Activated CD8-positive, alpha-beta T cell treated with anti-CD3 and anti-CD28 coated beads, Interleukin-2, amount 10 ng/mL, durations not matched to agents 7 days and 5 days (primary cell): ENCODE measurements around the gene S100A8. TPM values are rescaled to one million over a fixed set of nuclear protein-coding genes. Genes with fewer than 3 reads are reported as not detected.

Experiments
- ATAC-seq: fragments of 150-1000 bp; cut with Tn5 transposase; one replicate; pipeline ENCODE4 v1.10.0; 2021; ENCODE audit warnings: moderate library complexity
- CTCF ChIA-PET: fragments of 350-600 bp; sonication (Branson Sonifier 250); formaldehyde crosslinking; loops from one replicate; lab custom pipeline; 2021; ENCODE audit warnings: antibody characterized with exemption; lab: Charles Lee
- POLR2A ChIA-PET: fragments of 350-600 bp; sonication (Branson Sonifier 250); formaldehyde crosslinking; loops from one replicate; lab custom pipeline; 2021; ENCODE audit warnings: antibody characterized with exemption; lab: Charles Lee
- DNase-seq: peaks from one replicate; pipeline ENCODE4 v3.0.0-alpha.2; 2020
- H3K27ac Mint-ChIP-seq: one replicate; pipeline ENCODE4 v1.8.0; 2021; ENCODE audit warnings: mild to moderate bottlenecking, mixed read lengths
- H3K27me3 Mint-ChIP-seq: one replicate; pipeline ENCODE4 v1.8.0; 2021; ENCODE audit warnings: low read depth, mixed read lengths
- H3K36me3 Mint-ChIP-seq: one replicate; pipeline ENCODE4 v1.8.0; 2021; ENCODE audit warnings: low read depth, mixed read lengths
- H3K4me1 Mint-ChIP-seq: one replicate; pipeline ENCODE4 v1.8.0; 2021; ENCODE audit warnings: low read depth, mixed read lengths
- H3K4me3 Mint-ChIP-seq: one replicate; pipeline ENCODE4 v1.8.0; 2021; ENCODE audit warnings: mild to moderate bottlenecking, mixed read lengths
- H3K9me3 Mint-ChIP-seq: one replicate; pipeline ENCODE4 v1.8.0; 2022; ENCODE audit warnings: mixed read lengths; ENCODE audit not compliant: insufficient read depth
- total RNA-seq, 2 experiments: library from RNA; stranded (reverse); gene quantifications; one replicate each; pipeline ENCODE4 v1.2.3, GENCODE V29; 2021

The S100A8 gene
- not detected for total RNA-seq

GRCh38 chr1:153390938-153391710 lies at the start of gene S100A8:
Gene S100A8 (minus strand): TSS chr1:153391073. CDS start chr1:153390535, 538 bp downstream.
- Mint-ChIP-seq H3K9me3 (no peaks in the 10 kb centered on the region), H3K36me3 (no peaks in the 10 kb centered on the region), H3K27ac (no peak within 1 kb of the TSS), H3K4me1 (peaks cover 2% of the 10 kb centered on the region), H3K27me3 (peaks cover 9% of the 10 kb centered on the region), H3K4me3 (no peak within 1 kb of the TSS)
- ChIA-PET CTCF (no interaction called here), POLR2A (no interaction called here)
- no peak for DNase-seq
- no peak for ATAC-seq

GRCh38 chr1:153439273-153439672 lies 48.4 kb upstream of the S100A8 start:
- Mint-ChIP-seq H3K9me3 (no peaks in the 10 kb centered on the region), H3K36me3 (no peaks in the 10 kb centered on the region), H3K4me1 (no peaks in the 10 kb centered on the region), H3K27me3 (peaks cover 2% of the 10 kb centered on the region), H3K27ac (no peak overlapping the region), H3K4me3 (no peak overlapping the region)
- ChIA-PET POLR2A (no interaction called here), CTCF (no interaction called here)
- no peak for DNase-seq
- no peak for ATAC-seq

GRCh38 chr1:153438599-153438998 lies 47.7 kb upstream of the S100A8 start:
- no peaks in the 10 kb centered on the region for H3K9me3 Mint-ChIP-seq
- no peak overlapping the region for H3K27ac Mint-ChIP-seq
- CTCF ChIA-PET: no interaction called here
- H3K4me3 Mint-ChIP-seq: no peak overlapping the region
- peaks cover 2% of the 10 kb centered on the region for H3K27me3 Mint-ChIP-seq
- H3K4me1 Mint-ChIP-seq: no peaks in the 10 kb centered on the region
- ATAC-seq (no peak), DNase-seq (no peak)
- no peaks in the 10 kb centered on the region for H3K36me3 Mint-ChIP-seq
- POLR2A ChIA-PET: no interaction called here

- H3K4me1 Mint-ChIP-seq: no peaks in the 10 kb centered on the region
Measured at GRCh38 chr1:153437236-153437635, 46.4 kb upstream of the S100A8 start.

GRCh38 chr1:153434746-153435455 lies 44.0 kb upstream of the S100A8 start:
- Mint-ChIP-seq H3K27ac (no peak overlapping the region), H3K36me3 (no peaks in the 10 kb centered on the region), H3K27me3 (no peaks in the 10 kb centered on the region), H3K4me3 (no peak overlapping the region), H3K4me1 (no peaks in the 10 kb centered on the region), H3K9me3 (no peaks in the 10 kb centered on the region)
- ATAC-seq: no peak
- ChIA-PET POLR2A (no interaction called here), CTCF (no interaction called here)
- no peak for DNase-seq

More at GRCh38 chr1:153437236-153437635, 46.4 kb upstream of the S100A8 start:
- CTCF ChIA-PET: no interaction called here
- ATAC-seq: no peak
- Mint-ChIP-seq H3K27me3 (no peaks in the 10 kb centered on the region), H3K9me3 (no peaks in the 10 kb centered on the region), H3K36me3 (no peaks in the 10 kb centered on the region), H3K27ac (no peak overlapping the region), H3K4me3 (no peak overlapping the region)
- DNase-seq: no peak
- POLR2A ChIA-PET: no interaction called here

GRCh38 chr1:153432874-153433681 lies 42.2 kb upstream of the S100A8 start:
- H3K27me3 Mint-ChIP-seq: no peaks in the 10 kb centered on the region
- no peaks in the 10 kb centered on the region for H3K9me3 Mint-ChIP-seq
- H3K27ac Mint-ChIP-seq: no peak overlapping the region
- ChIA-PET POLR2A (no interaction called here), CTCF (no interaction called here)
- H3K4me3 Mint-ChIP-seq: no peak overlapping the region
- no peaks in the 10 kb centered on the region for H3K4me1 Mint-ChIP-seq
- DNase-seq (no peak), ATAC-seq (no peak)
- H3K36me3 Mint-ChIP-seq: no peaks in the 10 kb centered on the region

- no peaks in the 10 kb centered on the region for H3K9me3 Mint-ChIP-seq
- POLR2A ChIA-PET: no interaction called here
- no peaks in the 10 kb centered on the region for H3K36me3 Mint-ChIP-seq
- H3K27me3 Mint-ChIP-seq: no peaks in the 10 kb centered on the region
- CTCF ChIA-PET: no interaction called here
- DNase-seq (no peak), ATAC-seq (no peak)
- no peak overlapping the region for H3K4me3 Mint-ChIP-seq
- H3K4me1 Mint-ChIP-seq: no peaks in the 10 kb centered on the region
- no peak overlapping the region for H3K27ac Mint-ChIP-seq
Measured at GRCh38 chr1:153431928-153432327, 41.1 kb upstream of the S100A8 start.

- no peaks in the 10 kb centered on the region for H3K9me3 Mint-ChIP-seq
- POLR2A ChIA-PET: no interaction called here
- DNase-seq (no peak), ATAC-seq (no peak)
- no peak overlapping the region for H3K27ac Mint-ChIP-seq
- no peaks in the 10 kb centered on the region for H3K27me3 Mint-ChIP-seq
- CTCF ChIA-PET: no interaction called here
- H3K4me1 Mint-ChIP-seq: no peaks in the 10 kb centered on the region
- H3K36me3 Mint-ChIP-seq: no peaks in the 10 kb centered on the region
- H3K4me3 Mint-ChIP-seq: no peak overlapping the region
Measured at GRCh38 chr1:153431427-153431826, 40.6 kb upstream of the S100A8 start.

- Mint-ChIP-seq H3K4me1 (no peaks in the 10 kb centered on the region), H3K9me3 (no peaks in the 10 kb centered on the region), H3K36me3 (no peaks in the 10 kb centered on the region), H3K27ac (no peak overlapping the region), H3K4me3 (no peak overlapping the region), H3K27me3 (no peaks in the 10 kb centered on the region)
- ChIA-PET POLR2A (no interaction called here), CTCF (no interaction called here)
- ATAC-seq (no peak), DNase-seq (no peak)
Measured at GRCh38 chr1:153431002-153431401, 40.1 kb upstream of the S100A8 start.

- no peaks in the 10 kb centered on the region for H3K27me3 Mint-ChIP-seq
- H3K27ac Mint-ChIP-seq: no peak overlapping the region
- H3K4me3 Mint-ChIP-seq: no peak overlapping the region
- POLR2A ChIA-PET: no interaction called here
- H3K36me3 Mint-ChIP-seq: no peaks in the 10 kb centered on the region
- no peaks in the 10 kb centered on the region for H3K9me3 Mint-ChIP-seq
- CTCF ChIA-PET: no interaction called here
- H3K4me1 Mint-ChIP-seq: no peaks in the 10 kb centered on the region
- DNase-seq: no peak
- ATAC-seq: no peak
Measured at GRCh38 chr1:153430561-153430960, 39.7 kb upstream of the S100A8 start.

- POLR2A ChIA-PET: no interaction called here
- ATAC-seq: no peak
- H3K27me3 Mint-ChIP-seq: peaks cover under 1% of the 10 kb centered on the region
- CTCF ChIA-PET: no interaction called here
- H3K27ac Mint-ChIP-seq: no peak overlapping the region
- no peaks in the 10 kb centered on the region for H3K9me3 Mint-ChIP-seq
- H3K36me3 Mint-ChIP-seq: no peaks in the 10 kb centered on the region
- no peak overlapping the region for H3K4me3 Mint-ChIP-seq
- no peaks in the 10 kb centered on the region for H3K4me1 Mint-ChIP-seq
- DNase-seq: no peak
Measured at GRCh38 chr1:153430166-153430553, 39.3 kb upstream of the S100A8 start.
